ENCODE measurements around the gene FUT9.

GRCh38 chr6:96101564-96101963 is 85.8 kb downstream of the FUT9 start:
- TF ChIP-seq POLR2AphosphoS5 (IDR thresholded peaks at IDR 0.05; ENCODE audit: low read depth), result no peak
- TF ChIP-seq, protein P1, sequence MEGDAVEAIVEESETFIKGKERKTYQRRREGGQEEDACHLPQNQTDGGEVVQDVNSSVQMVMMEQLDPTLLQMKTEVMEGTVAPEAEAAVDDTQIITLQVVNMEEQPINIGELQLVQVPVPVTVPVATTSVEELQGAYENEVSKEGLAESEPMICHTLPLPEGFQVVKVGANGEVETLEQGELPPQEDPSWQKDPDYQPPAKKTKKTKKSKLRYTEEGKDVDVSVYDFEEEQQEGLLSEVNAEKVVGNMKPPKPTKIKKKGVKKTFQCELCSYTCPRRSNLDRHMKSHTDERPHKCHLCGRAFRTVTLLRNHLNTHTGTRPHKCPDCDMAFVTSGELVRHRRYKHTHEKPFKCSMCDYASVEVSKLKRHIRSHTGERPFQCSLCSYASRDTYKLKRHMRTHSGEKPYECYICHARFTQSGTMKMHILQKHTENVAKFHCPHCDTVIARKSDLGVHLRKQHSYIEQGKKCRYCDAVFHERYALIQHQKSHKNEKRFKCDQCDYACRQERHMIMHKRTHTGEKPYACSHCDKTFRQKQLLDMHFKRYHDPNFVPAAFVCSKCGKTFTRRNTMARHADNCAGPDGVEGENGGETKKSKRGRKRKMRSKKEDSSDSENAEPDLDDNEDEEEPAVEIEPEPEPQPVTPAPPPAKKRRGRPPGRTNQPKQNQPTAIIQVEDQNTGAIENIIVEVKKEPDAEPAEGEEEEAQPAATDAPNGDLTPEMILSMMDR (conservative IDR thresholded peaks at IDR 0.05; ENCODE audit: low read depth in 2 of 2), result no peak
- no peak for TF ChIP-seq REST (IDR thresholded peaks at IDR 0.05; ENCODE audit: unreplicated experiment)
- no peak for TF ChIP-seq EZH2 (IDR thresholded peaks at IDR 0.05; ENCODE audit: low read depth, unreplicated experiment)
- TF ChIP-seq ETS1 (IDR thresholded peaks at IDR 0.05), result no peak

Data from GM23338 (cell line).